MM.1S (cell line): ENCODE data around the gene ADAMTS2.

Experiments used
- CTCF ChIP-seq: fragments of 300-600 bp; sonication (generic); IDR thresholded peaks from 2 replicates; pipeline ENCODE4 v1.5.1; 2016; ENCODE audit warnings: antibody characterized with exemption, low read length, mixed read lengths
- EZH2 ChIP-seq: fragments of 300-600 bp; sonication (generic); optimal IDR thresholded peaks from 2 replicates; pipeline ENCODE3; 2017; ENCODE audit warnings: low read depth, mild to moderate bottlenecking, antibody characterized with exemption, low read length, mixed read lengths
- EZH2phosphoT487 ChIP-seq: fragments of 300-600 bp; sonication (generic); IDR thresholded peaks from 2 replicates; pipeline ENCODE4 v1.6.1; 2018; ENCODE audit warnings: antibody characterized with exemption, low read length

DNA sequence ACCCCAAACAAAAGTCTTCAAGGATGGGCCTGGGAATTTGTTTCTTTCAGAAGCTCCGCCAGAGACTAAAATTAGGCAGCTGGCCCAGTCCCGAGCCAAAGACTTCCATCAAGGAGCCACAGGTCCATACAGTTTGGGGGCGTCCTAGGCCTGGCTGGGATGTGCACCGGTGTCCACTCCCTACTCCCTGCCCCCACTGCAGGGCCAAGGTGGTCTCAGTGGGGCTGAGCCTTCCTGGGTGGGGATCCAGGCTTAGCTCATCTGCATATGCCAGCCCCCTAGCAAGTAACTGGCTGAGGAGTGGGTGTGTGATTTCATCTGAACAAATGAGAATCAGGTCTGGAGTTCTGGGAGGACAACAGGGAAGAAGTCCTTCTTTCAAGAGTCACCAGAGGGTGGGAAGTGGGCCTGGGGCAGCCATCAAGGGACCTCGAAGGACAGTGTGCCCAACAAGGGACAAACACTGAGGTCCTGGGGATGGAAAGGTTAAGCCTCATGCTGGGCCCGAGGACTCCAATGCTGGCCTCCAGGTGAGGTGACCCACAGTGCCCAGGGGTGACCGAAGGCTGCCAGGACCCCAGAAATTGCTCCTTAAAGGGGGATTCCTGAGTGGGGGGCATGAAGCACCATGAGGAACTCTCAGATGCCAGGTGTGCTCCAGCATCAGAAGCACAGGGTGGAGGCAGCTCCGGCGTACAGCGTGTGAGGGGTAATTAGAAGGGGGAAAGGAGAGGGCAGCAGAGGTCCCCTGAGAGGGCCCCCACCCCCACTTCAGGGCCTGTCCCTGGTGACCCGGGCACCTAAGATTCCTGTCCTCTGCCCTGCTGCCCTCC is 193.8 kb downstream of the ADAMTS2 start:
- no peak for TF ChIP-seq CTCF
- TF ChIP-seq EZH2 = no peak
- TF ChIP-seq EZH2phosphoT487 = no peak
